ENCODE data around the gene RIOX2. TPM values are rescaled to one million over a fixed set of nuclear protein-coding genes. Genes with fewer than 3 reads are reported as not detected.

The RIOX2 gene
- total and polyA plus RNA-seq, 8 donors, result 9.9 to 25.7 (median 17.0) TPM

DNA sequence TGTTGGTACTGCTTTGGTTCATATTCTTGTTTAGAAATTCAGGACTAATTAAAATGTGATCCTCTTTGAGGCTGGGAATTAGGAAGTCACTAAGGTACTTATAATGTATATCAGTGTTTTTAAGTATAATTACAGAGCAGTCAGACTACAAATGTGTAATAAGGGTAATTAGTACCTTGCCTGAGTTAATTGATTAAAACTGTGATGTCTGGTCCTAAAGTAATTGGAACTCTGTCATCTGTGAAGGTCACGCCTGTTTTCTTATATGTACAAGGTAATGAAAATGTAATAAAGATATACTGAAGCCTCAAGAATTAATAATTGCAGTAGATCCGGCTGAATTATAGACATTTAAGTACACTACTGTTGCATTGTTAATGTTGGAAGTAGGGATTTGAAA lies 32.8 kb downstream of the RIOX2 start:
- H3K4me3 ChIP-seq, result no peak overlapping the region
- WGBS, 2 donors, result 91 to 94% methylated on average over 2 of the region's 2 CpGs
- no peaks in the 10 kb centered on the region for H3K27me3 ChIP-seq
- TF ChIP-seq, protein P1, sequence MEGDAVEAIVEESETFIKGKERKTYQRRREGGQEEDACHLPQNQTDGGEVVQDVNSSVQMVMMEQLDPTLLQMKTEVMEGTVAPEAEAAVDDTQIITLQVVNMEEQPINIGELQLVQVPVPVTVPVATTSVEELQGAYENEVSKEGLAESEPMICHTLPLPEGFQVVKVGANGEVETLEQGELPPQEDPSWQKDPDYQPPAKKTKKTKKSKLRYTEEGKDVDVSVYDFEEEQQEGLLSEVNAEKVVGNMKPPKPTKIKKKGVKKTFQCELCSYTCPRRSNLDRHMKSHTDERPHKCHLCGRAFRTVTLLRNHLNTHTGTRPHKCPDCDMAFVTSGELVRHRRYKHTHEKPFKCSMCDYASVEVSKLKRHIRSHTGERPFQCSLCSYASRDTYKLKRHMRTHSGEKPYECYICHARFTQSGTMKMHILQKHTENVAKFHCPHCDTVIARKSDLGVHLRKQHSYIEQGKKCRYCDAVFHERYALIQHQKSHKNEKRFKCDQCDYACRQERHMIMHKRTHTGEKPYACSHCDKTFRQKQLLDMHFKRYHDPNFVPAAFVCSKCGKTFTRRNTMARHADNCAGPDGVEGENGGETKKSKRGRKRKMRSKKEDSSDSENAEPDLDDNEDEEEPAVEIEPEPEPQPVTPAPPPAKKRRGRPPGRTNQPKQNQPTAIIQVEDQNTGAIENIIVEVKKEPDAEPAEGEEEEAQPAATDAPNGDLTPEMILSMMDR (IDR thresholded peaks at IDR 0.05), result no peak
- intact Hi-C loops (cut with DNase I), result no loop called here
- H3K36me3 ChIP-seq, result peaks cover 0 to 11% (median 3%) of the 10 kb centered on the region in 3 donors
- no peak for DNase-seq
- FAIRE-seq, result no peak
- H3K9me3 ChIP-seq, result no peaks in the 10 kb centered on the region
- ATAC-seq, result no peak
- peaks cover 0 to 7% (median 5%) of the 10 kb centered on the region in 3 donors for H3K4me1 ChIP-seq
- no peak overlapping the region for H3K27ac ChIP-seq

DNA sequence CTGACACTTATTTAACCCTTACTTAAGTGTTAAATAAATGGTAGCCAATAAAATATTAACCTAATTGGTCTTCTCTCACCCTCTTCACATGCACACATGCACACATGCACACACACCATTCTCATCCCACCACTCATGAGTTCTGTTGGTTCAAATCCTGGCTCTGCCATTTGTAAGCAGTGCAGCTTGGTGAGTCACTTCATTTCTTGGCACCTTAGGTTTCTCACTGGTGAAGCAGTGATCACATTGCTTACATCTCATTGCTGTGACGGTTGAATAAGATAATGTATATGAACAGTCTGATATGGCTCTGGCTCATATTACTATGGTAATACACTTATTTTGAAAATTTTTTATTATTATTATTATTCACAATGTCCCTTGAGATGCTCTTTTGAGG lies 33.8 kb downstream of the RIOX2 start:
- DNase-seq, result no peak
- Histone ChIP-seq H3K4me3 (no peak overlapping the region), H3K36me3 (peaks cover 0 to 5% (median 0%) of the 10 kb centered on the region in 3 donors), H3K4me1 (peaks cover 0 to 7% (median 5%) of the 10 kb centered on the region in 3 donors), H3K27ac (no peak overlapping the region), H3K27me3 (no peaks in the 10 kb centered on the region), H3K9me3 (no peaks in the 10 kb centered on the region)
- TF ChIP-seq, protein P1 (IDR thresholded peaks at IDR 0.05), result no peak
- intact Hi-C loops (cut with DNase I), result no loop called here
- 91 to 97% methylated on average over 1 of the region's 1 CpG for whole genome bisulfite sequencing, 2 donors
- no peak for ATAC-seq
- no peak for FAIRE-seq

DNA sequence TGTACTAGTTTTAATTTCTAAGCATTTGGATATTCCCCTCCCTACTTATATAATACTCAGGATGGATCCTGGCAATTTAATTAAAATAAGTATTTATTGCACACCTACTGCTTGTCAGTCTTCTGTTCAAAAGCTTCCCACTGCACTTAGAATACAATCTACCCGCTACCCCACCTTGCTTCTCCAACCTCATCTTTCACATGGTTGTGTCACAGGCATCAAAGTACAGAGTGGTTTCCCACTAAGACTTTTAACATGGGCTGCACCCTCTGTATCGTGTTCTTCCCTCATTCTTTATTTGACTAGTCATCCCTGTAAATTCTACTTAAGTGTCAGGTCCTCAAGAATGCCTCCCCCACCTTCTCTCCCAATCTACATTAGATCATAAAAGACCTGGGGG lies 35.0 kb downstream of the RIOX2 start:
- peaks cover 0 to 6% (median 4%) of the 10 kb centered on the region in 3 donors for H3K4me1 ChIP-seq
- no peaks in the 10 kb centered on the region for H3K27me3 ChIP-seq
- H3K36me3 ChIP-seq, result no peaks in the 10 kb centered on the region
- ATAC-seq, result no peak
- intact Hi-C loops (cut with DNase I), result no loop called here
- WGBS, 2 donors, result 96 to 98% methylated on average over 2 of the region's 2 CpGs
- no peak for FAIRE-seq
- TF ChIP-seq, protein P1 (IDR thresholded peaks at IDR 0.05), result no peak
- DNase-seq, result no peak
- H3K4me3 ChIP-seq, result no peak overlapping the region
- no peak overlapping the region for H3K27ac ChIP-seq
- no peaks in the 10 kb centered on the region for H3K9me3 ChIP-seq

DNA sequence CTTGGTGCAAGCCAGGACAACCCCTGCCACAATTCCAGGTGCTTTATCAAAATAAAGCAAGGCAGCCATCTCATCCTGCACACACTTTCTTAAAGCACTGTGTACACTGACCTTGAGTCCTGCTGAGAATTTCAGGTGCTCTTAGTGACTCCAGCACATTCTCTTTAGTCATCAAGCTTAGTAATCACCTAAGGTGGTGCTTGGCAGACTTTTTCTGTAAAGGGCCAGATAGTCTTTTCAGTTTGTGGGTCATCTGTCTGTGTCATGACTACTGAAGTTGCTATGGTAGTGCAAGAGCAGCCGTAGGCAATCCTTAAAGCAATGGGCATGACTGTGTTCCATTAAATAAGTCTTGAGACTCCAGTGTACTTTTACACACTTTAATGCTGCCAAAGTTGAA lies 36.4 kb downstream of the RIOX2 start:
- TF ChIP-seq, protein P1 (IDR thresholded peaks at IDR 0.05), result no peak
- FAIRE-seq (no peak), ATAC-seq (peak in 3 of 4 donors; percentile 22 to 74 (median 70)), DNase-seq (no peak)
- Histone ChIP-seq H3K9me3 (no peaks in the 10 kb centered on the region), H3K4me1 (no peaks in the 10 kb centered on the region), H3K27me3 (no peaks in the 10 kb centered on the region), H3K36me3 (no peaks in the 10 kb centered on the region), H3K27ac (no peak overlapping the region), H3K4me3 (no peak overlapping the region)
- WGBS, 2 donors, result 90 to 91% methylated on average over 1 of the region's 1 CpG
- intact Hi-C loops (cut with DNase I), result no loop called here

DNA sequence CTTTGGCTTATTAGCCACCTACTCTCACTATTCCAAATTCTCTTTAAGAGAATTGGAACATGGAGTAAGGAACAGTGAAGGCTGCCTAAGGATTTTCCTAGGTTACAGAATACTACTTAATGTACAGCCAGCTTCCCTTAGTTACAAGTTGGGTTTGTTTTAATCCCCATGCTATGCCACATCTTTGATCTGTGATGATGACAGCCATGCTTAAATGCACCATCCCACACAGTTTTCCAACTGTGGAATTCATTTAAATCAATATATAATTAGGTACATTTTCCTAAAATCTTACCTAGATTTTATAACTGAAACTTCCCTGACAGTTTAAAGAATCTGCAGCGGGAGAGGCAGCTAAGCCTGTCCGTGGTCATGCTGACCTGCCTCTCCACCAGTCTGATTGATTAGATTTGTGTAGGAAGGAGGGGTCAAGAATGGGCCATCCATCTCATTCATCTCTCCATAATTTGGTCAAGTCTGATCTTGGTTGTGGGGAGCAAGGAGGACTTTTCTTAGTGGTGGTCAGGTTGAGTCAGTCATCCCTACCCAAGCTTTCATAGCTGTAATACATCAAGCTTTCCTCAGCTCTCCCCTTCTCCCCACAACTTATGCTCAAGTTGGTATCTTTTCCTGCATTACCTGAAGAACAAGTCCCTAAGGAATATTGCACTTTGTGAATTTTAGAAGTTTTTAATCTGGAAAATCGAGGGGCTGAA lies 37.1 kb downstream of the RIOX2 start:
- H3K36me3 ChIP-seq, result no peaks in the 10 kb centered on the region
- intact Hi-C loops (cut with DNase I), result no loop called here
- no peak for FAIRE-seq
- 90 to 95% methylated on average over 3 of the region's 3 CpGs for WGBS, 2 donors
- H3K27ac ChIP-seq, result no peak overlapping the region
- ATAC-seq, result no peak
- no peaks in the 10 kb centered on the region for H3K4me1 ChIP-seq
- no peaks in the 10 kb centered on the region for H3K27me3 ChIP-seq
- TF ChIP-seq, protein P1 (IDR thresholded peaks at IDR 0.05), result no peak
- no peaks in the 10 kb centered on the region for H3K9me3 ChIP-seq
- H3K4me3 ChIP-seq, result no peak overlapping the region
- DNase-seq, result no peak
